ENCODE results near the gene USH1C. TPM values are rescaled to one million over a fixed set of nuclear protein-coding genes. Genes with fewer than 3 reads are reported as not detected.

The USH1C gene
- total RNA-seq, 1 experiment from 2014 or later, result 1.0 TPM

- no peaks in the 10 kb centered on the region for H3K79me1 ChIP-seq (ENCODE audit: insufficient read depth, low read depth, low read length, poor library complexity, severe bottlenecking)
- WGBS (ENCODE audit: extremely low coverage, insufficient read length, low lambda C conversion rate), result no CpG with 5 or more reads among the region's 11 CpGs
- Mint-ChIP-seq H3K27me3 (ENCODE audit: low read depth) (peaks cover 2% of the 10 kb centered on the region; the same call in 1 of the 2 replicates), H3K4me1 (peaks cover 16 to 17% of the 10 kb centered on the region in 2 experiments), H3K9me3 (no peaks in the 10 kb centered on the region), H3K36me3 (ENCODE audit: insufficient read depth in 1 of 3, low read depth in 3 of 3) (peaks cover 2 to 6% (median 4%) of the 10 kb centered on the region in 3 experiments; a peak in 6 of 7 replicates), H3K27ac (peak overlapping the region in 1 of 3 experiments; percentile 93; a peak in 1 of 7 replicates), H3K4me3 (no peak overlapping the region)
- no peak overlapping the region for H4K91ac ChIP-seq (ENCODE audit: insufficient read length, low read depth, low read length)
- no peak overlapping the region for H2BK12ac ChIP-seq (ENCODE audit: insufficient read length, low read depth, low read length)
- H2BK5ac ChIP-seq (ENCODE audit: insufficient read length, low read length), result no peak overlapping the region
- no peak overlapping the region for H3K9ac ChIP-seq (ENCODE audit: extremely low read depth, insufficient read length, low read length)
- no peaks in the 10 kb centered on the region for H3K9me3 ChIP-seq (ENCODE audit: control insufficient read depth, low read depth, low read length)
- no peak overlapping the region for H2AFZ ChIP-seq (ENCODE audit: low read length)
- H3K79me2 ChIP-seq (ENCODE audit: insufficient read depth, low read length), result no peaks in the 10 kb centered on the region
- H3K23me2 ChIP-seq (ENCODE audit: insufficient read length, low read depth, low read length, poor library complexity, severe bottlenecking), result no peaks in the 10 kb centered on the region
- H3K56ac ChIP-seq (ENCODE audit: insufficient read length, low read depth, low read length), result no peak overlapping the region
- no peaks in the 10 kb centered on the region for H3K27me3 ChIP-seq (ENCODE audit: insufficient read depth, low read length)
- no peaks in the 10 kb centered on the region for H4K20me1 ChIP-seq (ENCODE audit: control insufficient read depth, insufficient read depth, insufficient read length)
- H3K4me1 ChIP-seq (ENCODE audit: insufficient read depth, low read length), result peaks cover 4% of the 10 kb centered on the region; the same call in 1 of the 2 replicates
- no peak overlapping the region for H3T11ph ChIP-seq (ENCODE audit: low read length)
- no peak overlapping the region for H2BK20ac ChIP-seq (ENCODE audit: low read depth, low read length, poor library complexity, severe bottlenecking)
- H2BK120ac ChIP-seq (ENCODE audit: low read depth, low read length, poor library complexity, severe bottlenecking), result no peak overlapping the region
- H4K8ac ChIP-seq (replicated peaks; ENCODE audit: insufficient read length, low read depth, low read length), result no peak overlapping the region
- no peak overlapping the region for H2AK5ac ChIP-seq (ENCODE audit: insufficient read length, low read length)
- H2BK15ac ChIP-seq (ENCODE audit: low read depth, low read length), result no peak overlapping the region
- no peak for TF ChIP-seq CTCF (conservative IDR thresholded peaks at IDR 0.05)
- no peak overlapping the region for H3K14ac ChIP-seq (ENCODE audit: insufficient read depth, low read length)
- no peak overlapping the region for H3K18ac ChIP-seq (ENCODE audit: insufficient read length, low read depth, low read length)
- no peak overlapping the region for H3K4ac ChIP-seq (ENCODE audit: low read depth, low read length)
- H4K5ac ChIP-seq (ENCODE audit: insufficient read length, low read depth, low read length), result no peak overlapping the region
- H3K27ac ChIP-seq (ENCODE audit: insufficient read length, low read depth, low read length), result no peak overlapping the region
- no peak overlapping the region for H3K4me2 ChIP-seq (ENCODE audit: insufficient read depth, insufficient read length, low read length)
- no peak for DNase-seq
- H3K23ac ChIP-seq (ENCODE audit: insufficient read length, low read depth, low read length), result no peak overlapping the region
These were observed 22.9 kb downstream of the USH1C start for GRCh38 chr11:17521106-17521900.
